HepG2 (cell line): Measurements from ENCODE around the gene FURIN. TPM values are rescaled to one million over a fixed set of nuclear protein-coding genes. Genes with fewer than 3 reads are reported as not detected.

ENCODE experiments used
- ASH2L ChIP-seq: fragments of 300-600, 200-600 bp; sonication (generic); IDR thresholded peaks from 2 replicates; pipeline ENCODE4 v1.7.0; 2017; ENCODE audit warnings: low read depth, mild to moderate bottlenecking, moderate library complexity, mixed read lengths, low read length; ENCODE audit not compliant: insufficient read length
- FOSL1 ChIP-seq: sonication (generic); formaldehyde crosslinking; IDR thresholded peaks from 2 replicates; pipeline ENCODE4 v1.9.0; 2021; ENCODE audit warnings: missing genetic modification reagents, borderline replicate concordance
- GABPB1 ChIP-seq: IDR thresholded peaks from 2 replicates; pipeline ENCODE4 v1.6.1; 2016; ENCODE audit warnings: mild to moderate bottlenecking, missing genetic modification reagents, moderate library complexity, missing compliant biosample characterization
- HOXD1 ChIP-seq: sonication (generic); formaldehyde crosslinking; IDR thresholded peaks from 2 replicates; pipeline ENCODE4 v1.5.0; 2020; ENCODE audit warnings: missing genetic modification reagents
- JARID2 ChIP-seq: sonication (generic); formaldehyde crosslinking; IDR thresholded peaks from 2 replicates; pipeline ENCODE4 v1.8.1; 2023; ENCODE audit warnings: missing genetic modification reagents, inconsistent platforms; ENCODE audit not compliant: insufficient replicate concordance
- KLF11 ChIP-seq: IDR thresholded peaks from 2 replicates; pipeline ENCODE4 v1.6.1; 2016; ENCODE audit warnings: missing compliant biosample characterization
- MBNL3 ChIP-seq: fragments of 250-450 bp; sonication (Bioruptor Pico); conservative IDR thresholded peaks from 2 replicates; pipeline ENCODE4 v1.8.0; 2022; ENCODE audit warnings: mild to moderate bottlenecking, inconsistent platforms
- MED8 ChIP-seq: sonication (generic); formaldehyde crosslinking; IDR thresholded peaks from 2 replicates; pipeline ENCODE4 v1.8.1; 2023; ENCODE audit warnings: mild to moderate bottlenecking, missing genetic modification reagents; ENCODE audit not compliant: insufficient replicate concordance
- MIXL1 ChIP-seq: IDR thresholded peaks from 2 replicates; pipeline ENCODE4 v1.6.1; 2016
- NONO ChIP-seq, 2 experiments: fragments of 450-650 bp in 1 of 2; sonication (generic) in 1 of 2; formaldehyde crosslinking in 1 of 2; IDR thresholded peaks in 1 of 2; conservative IDR thresholded peaks in 1 of 2; 2 replicates each; pipeline versions ENCODE4 v1.6.1 to v1.8.0; 2017 to 2022; ENCODE audit warnings: mild to moderate bottlenecking in 1 of 2, missing genetic modification reagents in 1 of 2, moderate library complexity in 1 of 2
- NRL ChIP-seq: sonication (generic); formaldehyde crosslinking; IDR thresholded peaks from 2 replicates; pipeline ENCODE4 v1.5.0; 2020; ENCODE audit warnings: missing genetic modification reagents, mild to moderate bottlenecking, moderate library complexity, borderline replicate concordance
- PHF8 ChIP-seq: sonication (generic); formaldehyde crosslinking; IDR thresholded peaks from 2 replicates; pipeline ENCODE4 v1.5.0; 2020; ENCODE audit warnings: missing genetic modification reagents
- SAP130 ChIP-seq: IDR thresholded peaks from 2 replicates; pipeline ENCODE4 v1.6.1; 2016; ENCODE audit warnings: low read depth
- SMAD9 ChIP-seq: sonication (generic); formaldehyde crosslinking; IDR thresholded peaks from 2 replicates; pipeline ENCODE4 v1.5.1; 2020; ENCODE audit warnings: mild to moderate bottlenecking, missing genetic modification reagents
- TCF7L2 ChIP-seq: IDR thresholded peaks from 2 replicates; pipeline ENCODE4 v1.6.1; 2011; ENCODE audit warnings: mild to moderate bottlenecking, low read depth, low read length, moderate library complexity
- ZBTB2 ChIP-seq: sonication (generic); formaldehyde crosslinking; IDR thresholded peaks from 2 replicates; pipeline ENCODE4 v1.8.0; 2022; ENCODE audit warnings: low read depth, missing genetic modification reagents
- ZFP1 ChIP-seq: IDR thresholded peaks from 2 replicates; pipeline ENCODE4 v1.6.1; 2016
- ZFP82 ChIP-seq: sonication (generic); formaldehyde crosslinking; IDR thresholded peaks from 2 replicates; pipeline ENCODE4 v1.5.1; 2020; ENCODE audit warnings: mild to moderate bottlenecking, missing genetic modification reagents, borderline replicate concordance
- ZFX ChIP-seq: sonication (generic); formaldehyde crosslinking; IDR thresholded peaks from 2 replicates; pipeline ENCODE4 v1.4.0; 2020; ENCODE audit warnings: mild to moderate bottlenecking, low read depth, missing genetic modification reagents, moderate library complexity
- ZFY ChIP-seq: sonication (generic); formaldehyde crosslinking; IDR thresholded peaks from 2 replicates; pipeline ENCODE4 v1.4.0; 2020; ENCODE audit warnings: missing genetic modification reagents
- ZNF747 ChIP-seq: sonication (generic); formaldehyde crosslinking; IDR thresholded peaks from 2 replicates; pipeline ENCODE4 v1.8.1; 2023; ENCODE audit warnings: missing genetic modification reagents, mild to moderate bottlenecking, borderline replicate concordance
- ZNF839 ChIP-seq: sonication (generic); formaldehyde crosslinking; IDR thresholded peaks from 2 replicates; pipeline ENCODE4 v1.4.0; 2020; ENCODE audit warnings: missing genetic modification reagents, mild to moderate bottlenecking, borderline replicate concordance
- ZNF850 ChIP-seq: sonication (generic); formaldehyde crosslinking; conservative IDR thresholded peaks from 2 replicates; pipeline ENCODE4 v1.9.0; 2021; ENCODE audit warnings: mild to moderate bottlenecking, missing genetic modification reagents
- polyA plus RNA-seq, 8 experiments: library from polyadenylated mRNA; depleted of rRNA in 3 of 8; stranded (reverse) in 7 of 8; unstranded in 1 of 8; fragments of >200 nt; fragmentation: Illumina TruSeq in 4 of 8; extraction: Trizol in 4 of 8; gene quantifications; 2 replicates each; pipeline versions ENCODE4 v1.2.1 to v1.2.3, GENCODE V29; 2011 to 2016; ENCODE audit warnings: low read depth in 4 of 8, missing spikeins in 1 of 8, mixed read lengths in 1 of 8; ENCODE audit not compliant: insufficient read depth in 1 of 8
- total RNA-seq, 5 experiments: library from RNA; depleted of rRNA; stranded (reverse); fragments of >200 nt; fragmentation: Illumina TruSeq; extraction: Trizol; gene quantifications; 2 replicates each; pipeline ENCODE4 v1.2.3, GENCODE V29; 2016; ENCODE audit warnings: low read depth in 1 of 5
- TF ChIP-seq, protein P1 (sequence below): sonication (generic); formaldehyde crosslinking; IDR thresholded peaks from 2 replicates; pipeline ENCODE4 v1.5.1; 2020; ENCODE audit warnings: mild to moderate bottlenecking, missing genetic modification reagents, moderate library complexity
- TF ChIP-seq, protein P2 (sequence below): sonication (generic); formaldehyde crosslinking; IDR thresholded peaks from 2 replicates; pipeline ENCODE4 v1.5.0; 2020; ENCODE audit warnings: mild to moderate bottlenecking, missing genetic modification reagents

FURIN gene
- total and polyA plus RNA-seq, 2 of the 13 experiments (the other 11 are each of a cell fraction or from before 2014, with no cell fraction given), result 15.2 to 17.4 TPM

- TF ChIP-seq ZNF850, result no peak
- no peak for TF ChIP-seq ZNF839 (CRISPR knock-in tag)
- no peak for TF ChIP-seq ZFP1 (CRISPR knock-in tag)
- TF ChIP-seq TCF7L2, result no peak
- TF ChIP-seq HOXD1, result no peak
- TF ChIP-seq MBNL3 (CRISPR knock-in tag), result no peak
- TF ChIP-seq, protein P1, sequence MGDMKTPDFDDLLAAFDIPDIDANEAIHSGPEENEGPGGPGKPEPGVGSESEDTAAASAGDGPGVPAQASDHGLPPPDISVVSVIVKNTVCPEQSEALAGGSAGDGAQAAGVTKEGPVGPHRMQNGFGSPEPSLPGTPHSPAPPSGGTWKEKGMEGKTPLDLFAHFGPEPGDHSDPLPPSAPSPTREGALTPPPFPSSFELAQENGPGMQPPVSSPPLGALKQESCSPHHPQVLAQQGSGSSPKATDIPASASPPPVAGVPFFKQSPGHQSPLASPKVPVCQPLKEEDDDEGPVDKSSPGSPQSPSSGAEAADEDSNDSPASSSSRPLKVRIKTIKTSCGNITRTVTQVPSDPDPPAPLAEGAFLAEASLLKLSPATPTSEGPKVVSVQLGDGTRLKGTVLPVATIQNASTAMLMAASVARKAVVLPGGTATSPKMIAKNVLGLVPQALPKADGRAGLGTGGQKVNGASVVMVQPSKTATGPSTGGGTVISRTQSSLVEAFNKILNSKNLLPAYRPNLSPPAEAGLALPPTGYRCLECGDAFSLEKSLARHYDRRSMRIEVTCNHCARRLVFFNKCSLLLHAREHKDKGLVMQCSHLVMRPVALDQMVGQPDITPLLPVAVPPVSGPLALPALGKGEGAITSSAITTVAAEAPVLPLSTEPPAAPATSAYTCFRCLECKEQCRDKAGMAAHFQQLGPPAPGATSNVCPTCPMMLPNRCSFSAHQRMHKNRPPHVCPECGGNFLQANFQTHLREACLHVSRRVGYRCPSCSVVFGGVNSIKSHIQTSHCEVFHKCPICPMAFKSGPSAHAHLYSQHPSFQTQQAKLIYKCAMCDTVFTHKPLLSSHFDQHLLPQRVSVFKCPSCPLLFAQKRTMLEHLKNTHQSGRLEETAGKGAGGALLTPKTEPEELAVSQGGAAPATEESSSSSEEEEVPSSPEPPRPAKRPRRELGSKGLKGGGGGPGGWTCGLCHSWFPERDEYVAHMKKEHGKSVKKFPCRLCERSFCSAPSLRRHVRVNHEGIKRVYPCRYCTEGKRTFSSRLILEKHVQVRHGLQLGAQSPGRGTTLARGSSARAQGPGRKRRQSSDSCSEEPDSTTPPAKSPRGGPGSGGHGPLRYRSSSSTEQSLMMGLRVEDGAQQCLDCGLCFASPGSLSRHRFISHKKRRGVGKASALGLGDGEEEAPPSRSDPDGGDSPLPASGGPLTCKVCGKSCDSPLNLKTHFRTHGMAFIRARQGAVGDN (CRISPR knock-in tag), result 0 out of 2 replicates have a peak, but pooled peaks have one; percentile 19
- TF ChIP-seq GABPB1 (CRISPR knock-in tag), result peak; percentile 28; the same call in 1 of the 2 replicates
- peak; percentile 62 for TF ChIP-seq PHF8 (CRISPR knock-in tag)
- TF ChIP-seq JARID2 (CRISPR knock-in tag), result no peak
- TF ChIP-seq NONO (IDR thresholded peaks at IDR 0.05), result no peak
- peak; percentile 39; the same call in 1 of the 2 replicates for TF ChIP-seq NONO (CRISPR knock-in tag; conservative IDR thresholded peaks at IDR 0.05)
- no peak for TF ChIP-seq KLF11 (CRISPR knock-in tag)
- no peak for TF ChIP-seq MIXL1 (CRISPR knock-in tag)
- no peak for TF ChIP-seq FOSL1 (CRISPR knock-in tag)
- TF ChIP-seq ZNF747, result no peak
- TF ChIP-seq, protein P2, sequence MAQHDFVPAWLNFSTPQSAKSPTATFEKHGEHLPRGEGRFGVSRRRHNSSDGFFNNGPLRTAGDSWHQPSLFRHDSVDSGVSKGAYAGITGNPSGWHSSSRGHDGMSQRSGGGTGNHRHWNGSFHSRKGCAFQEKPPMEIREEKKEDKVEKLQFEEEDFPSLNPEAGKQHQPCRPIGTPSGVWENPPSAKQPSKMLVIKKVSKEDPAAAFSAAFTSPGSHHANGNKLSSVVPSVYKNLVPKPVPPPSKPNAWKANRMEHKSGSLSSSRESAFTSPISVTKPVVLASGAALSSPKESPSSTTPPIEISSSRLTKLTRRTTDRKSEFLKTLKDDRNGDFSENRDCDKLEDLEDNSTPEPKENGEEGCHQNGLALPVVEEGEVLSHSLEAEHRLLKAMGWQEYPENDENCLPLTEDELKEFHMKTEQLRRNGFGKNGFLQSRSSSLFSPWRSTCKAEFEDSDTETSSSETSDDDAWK (CRISPR knock-in tag), result no peak
- no peak for TF ChIP-seq MED8 (CRISPR knock-in tag)
- TF ChIP-seq SAP130 (CRISPR knock-in tag), result peak; percentile 42
- no peak for TF ChIP-seq ZBTB2
- no peak for TF ChIP-seq ZFP82 (CRISPR knock-in tag)
- no peak for TF ChIP-seq SMAD9 (CRISPR knock-in tag)
- peak; percentile 50; the same call in 1 of the 2 replicates for TF ChIP-seq ZFX (CRISPR knock-in tag)
- TF ChIP-seq ZFY, result peak; percentile 66
- TF ChIP-seq ASH2L, result no peak
- TF ChIP-seq NRL, result no peak
Observed at GRCh38 chr15:90883976-90884718, 15.8 kb downstream of the FURIN start, which contains the start of gene FES (continued).
